ENCODE data around the gene TBCCD1. TPM values are rescaled to one million over a fixed set of nuclear protein-coding genes. Genes with fewer than 3 reads are reported as not detected.
"Not testable (repeated sequence)": the region's sequence is repeated elsewhere in the genome, so short reads cannot be mapped to it uniquely, and the experiment has no call there.

Gene TBCCD1
- total and polyA plus RNA-seq, 2 experiments from 2014 or later = 5.8 to 16.7 TPM

DNA sequence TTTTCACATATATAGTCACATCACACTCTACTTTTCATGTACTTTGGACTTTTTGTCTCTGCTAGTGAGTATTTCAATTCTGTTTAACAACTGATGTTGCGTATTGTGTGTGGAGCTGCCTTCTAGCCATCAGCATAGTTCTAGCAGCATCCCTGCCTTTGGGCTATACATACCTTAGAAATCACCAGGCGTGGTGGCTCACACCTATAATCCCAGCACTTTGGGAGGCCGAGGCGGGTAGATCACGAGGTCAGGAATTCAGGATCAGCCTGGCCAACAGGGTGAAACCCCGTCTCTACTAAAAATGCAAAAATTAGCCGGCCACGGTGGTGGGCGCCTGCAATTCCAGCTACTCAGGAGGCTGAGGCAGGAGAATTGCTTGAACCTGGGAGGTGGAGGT, 19.1 kb upstream of the TBCCD1 start:
- H3K36me3 ChIP-seq (ENCODE audit: insufficient read depth) = peaks cover 27% of the 10 kb centered on the region
- H3K27me3 ChIP-seq (ENCODE audit: insufficient read depth); H3K4me3 ChIP-seq; H3K4me1 ChIP-seq (ENCODE audit: insufficient read depth); H3K9me2 ChIP-seq (ENCODE audit: insufficient read depth); H4K20me1 ChIP-seq (replicated peaks; ENCODE audit: insufficient read depth); H3K4me1 Mint-ChIP-seq; H3K27ac ChIP-seq (ENCODE audit: low read depth); H3K79me2 ChIP-seq (replicated peaks; ENCODE audit: insufficient read depth); H2AFZ ChIP-seq; H3K4me2 ChIP-seq; H3K4me3 Mint-ChIP-seq; H3F3A ChIP-seq (replicated peaks; ENCODE audit: low read depth); H3K9me3 Mint-ChIP-seq; ATAC-seq; H3K27me3 Mint-ChIP-seq (ENCODE audit: insufficient read depth, low read depth, poor library complexity); DNase-seq (ENCODE audit: low spot score); H3K27ac Mint-ChIP-seq: not testable (repeated sequence)
- peaks cover 37% of the 10 kb centered on the region for H3K36me3 Mint-ChIP-seq (ENCODE audit: low read depth)

DNA sequence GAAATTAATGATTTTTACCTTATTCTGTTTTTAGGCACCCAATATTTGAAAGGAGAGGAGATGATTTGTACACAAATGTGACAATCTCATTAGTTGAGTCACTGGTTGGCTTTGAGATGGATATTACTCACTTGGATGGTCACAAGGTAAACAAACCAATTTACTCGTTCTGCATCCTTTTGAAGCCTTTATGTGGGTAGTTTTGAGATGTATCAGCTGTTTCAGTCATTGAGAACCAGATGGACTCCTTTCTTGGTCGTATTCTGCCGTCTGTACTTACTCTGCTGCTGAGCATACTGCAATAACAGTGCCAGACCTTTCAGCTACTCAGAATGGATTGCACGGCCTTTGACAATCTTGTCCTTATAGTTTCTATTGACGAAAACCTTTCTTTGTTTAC, 16.7 kb upstream of the TBCCD1 start:
- Histone ChIP-seq H3K27me3 (ENCODE audit: insufficient read depth) (no peaks in the 10 kb centered on the region), H3F3A (replicated peaks; ENCODE audit: low read depth) (no peaks in the 10 kb centered on the region), H3K4me1 (ENCODE audit: insufficient read depth) (no peaks in the 10 kb centered on the region), H3K4me3 (no peak overlapping the region), H3K27ac (ENCODE audit: low read depth) (no peak overlapping the region), H3K4me2 (no peak overlapping the region), H3K9me2 (ENCODE audit: insufficient read depth) (no peaks in the 10 kb centered on the region), H3K36me3 (ENCODE audit: insufficient read depth) (peaks cover 45% of the 10 kb centered on the region), H4K20me1 (replicated peaks; ENCODE audit: insufficient read depth) (0 out of 2 replicates have a peak, but pooled peaks cover 4% of the 10 kb centered on the region), H2AFZ (no peak overlapping the region), H3K79me2 (replicated peaks; ENCODE audit: insufficient read depth) (no peaks in the 10 kb centered on the region)
- H3K9me3 Mint-ChIP-seq = no peaks in the 10 kb centered on the region
- DNase-seq (ENCODE audit: low spot score) = no peak
- peaks cover 49% of the 10 kb centered on the region for H3K36me3 Mint-ChIP-seq (ENCODE audit: low read depth)
- H3K27ac Mint-ChIP-seq = no peak overlapping the region
- no peak overlapping the region for H3K4me3 Mint-ChIP-seq
- ATAC-seq = no peak
- H3K27me3 Mint-ChIP-seq (ENCODE audit: insufficient read depth, low read depth, poor library complexity) = no peaks in the 10 kb centered on the region
- no peak for TF ChIP-seq EZH2 (IDR thresholded peaks at IDR 0.05; ENCODE audit: low read depth, unreplicated experiment)
- no peak for TF ChIP-seq STAT1 (IDR thresholded peaks at IDR 0.05; ENCODE audit: unreplicated experiment)
- TF ChIP-seq ZNF331 (CRISPR knock-in tag; IDR thresholded peaks at IDR 0.05; ENCODE audit: low read depth) = no peak
- TF ChIP-seq, protein P1, sequence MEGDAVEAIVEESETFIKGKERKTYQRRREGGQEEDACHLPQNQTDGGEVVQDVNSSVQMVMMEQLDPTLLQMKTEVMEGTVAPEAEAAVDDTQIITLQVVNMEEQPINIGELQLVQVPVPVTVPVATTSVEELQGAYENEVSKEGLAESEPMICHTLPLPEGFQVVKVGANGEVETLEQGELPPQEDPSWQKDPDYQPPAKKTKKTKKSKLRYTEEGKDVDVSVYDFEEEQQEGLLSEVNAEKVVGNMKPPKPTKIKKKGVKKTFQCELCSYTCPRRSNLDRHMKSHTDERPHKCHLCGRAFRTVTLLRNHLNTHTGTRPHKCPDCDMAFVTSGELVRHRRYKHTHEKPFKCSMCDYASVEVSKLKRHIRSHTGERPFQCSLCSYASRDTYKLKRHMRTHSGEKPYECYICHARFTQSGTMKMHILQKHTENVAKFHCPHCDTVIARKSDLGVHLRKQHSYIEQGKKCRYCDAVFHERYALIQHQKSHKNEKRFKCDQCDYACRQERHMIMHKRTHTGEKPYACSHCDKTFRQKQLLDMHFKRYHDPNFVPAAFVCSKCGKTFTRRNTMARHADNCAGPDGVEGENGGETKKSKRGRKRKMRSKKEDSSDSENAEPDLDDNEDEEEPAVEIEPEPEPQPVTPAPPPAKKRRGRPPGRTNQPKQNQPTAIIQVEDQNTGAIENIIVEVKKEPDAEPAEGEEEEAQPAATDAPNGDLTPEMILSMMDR (conservative IDR thresholded peaks at IDR 0.05; ENCODE audit: low read depth in 2 of 2) = no peak
- no peak for TF ChIP-seq ETS1 (IDR thresholded peaks at IDR 0.05)
- no peak for TF ChIP-seq JUNB (IDR thresholded peaks at IDR 0.05; ENCODE audit: unreplicated experiment)
- no peak for TF ChIP-seq POLR2AphosphoS5 (IDR thresholded peaks at IDR 0.05; ENCODE audit: low read depth)
- TF ChIP-seq EZH2phosphoT487 (IDR thresholded peaks at IDR 0.05; ENCODE audit: unreplicated experiment) = no peak
- no peak for TF ChIP-seq ZNF114 (CRISPR knock-in tag; IDR thresholded peaks at IDR 0.05)
- TF ChIP-seq, protein P2, sequence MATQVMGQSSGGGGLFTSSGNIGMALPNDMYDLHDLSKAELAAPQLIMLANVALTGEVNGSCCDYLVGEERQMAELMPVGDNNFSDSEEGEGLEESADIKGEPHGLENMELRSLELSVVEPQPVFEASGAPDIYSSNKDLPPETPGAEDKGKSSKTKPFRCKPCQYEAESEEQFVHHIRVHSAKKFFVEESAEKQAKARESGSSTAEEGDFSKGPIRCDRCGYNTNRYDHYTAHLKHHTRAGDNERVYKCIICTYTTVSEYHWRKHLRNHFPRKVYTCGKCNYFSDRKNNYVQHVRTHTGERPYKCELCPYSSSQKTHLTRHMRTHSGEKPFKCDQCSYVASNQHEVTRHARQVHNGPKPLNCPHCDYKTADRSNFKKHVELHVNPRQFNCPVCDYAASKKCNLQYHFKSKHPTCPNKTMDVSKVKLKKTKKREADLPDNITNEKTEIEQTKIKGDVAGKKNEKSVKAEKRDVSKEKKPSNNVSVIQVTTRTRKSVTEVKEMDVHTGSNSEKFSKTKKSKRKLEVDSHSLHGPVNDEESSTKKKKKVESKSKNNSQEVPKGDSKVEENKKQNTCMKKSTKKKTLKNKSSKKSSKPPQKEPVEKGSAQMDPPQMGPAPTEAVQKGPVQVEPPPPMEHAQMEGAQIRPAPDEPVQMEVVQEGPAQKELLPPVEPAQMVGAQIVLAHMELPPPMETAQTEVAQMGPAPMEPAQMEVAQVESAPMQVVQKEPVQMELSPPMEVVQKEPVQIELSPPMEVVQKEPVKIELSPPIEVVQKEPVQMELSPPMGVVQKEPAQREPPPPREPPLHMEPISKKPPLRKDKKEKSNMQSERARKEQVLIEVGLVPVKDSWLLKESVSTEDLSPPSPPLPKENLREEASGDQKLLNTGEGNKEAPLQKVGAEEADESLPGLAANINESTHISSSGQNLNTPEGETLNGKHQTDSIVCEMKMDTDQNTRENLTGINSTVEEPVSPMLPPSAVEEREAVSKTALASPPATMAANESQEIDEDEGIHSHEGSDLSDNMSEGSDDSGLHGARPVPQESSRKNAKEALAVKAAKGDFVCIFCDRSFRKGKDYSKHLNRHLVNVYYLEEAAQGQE (IDR thresholded peaks at IDR 0.05; ENCODE audit: unreplicated experiment) = no peak
- no peak for TF ChIP-seq CREB1 (CRISPR knock-in tag; IDR thresholded peaks at IDR 0.05; ENCODE audit: low read depth)
- H3K4me1 Mint-ChIP-seq = no peaks in the 10 kb centered on the region

Measured in GM23338 (cell line).